ENCODE measurements around the gene AOC1. TPM values are rescaled to one million over a fixed set of nuclear protein-coding genes. Genes with fewer than 3 reads are reported as not detected.

AOC1 gene
- total and polyA plus RNA-seq, 10 of the 15 experiments (the other 5 are each of a cell fraction or from before 2014, with no cell fraction given) = 0.07 TPM; not detected in 9

DNA sequence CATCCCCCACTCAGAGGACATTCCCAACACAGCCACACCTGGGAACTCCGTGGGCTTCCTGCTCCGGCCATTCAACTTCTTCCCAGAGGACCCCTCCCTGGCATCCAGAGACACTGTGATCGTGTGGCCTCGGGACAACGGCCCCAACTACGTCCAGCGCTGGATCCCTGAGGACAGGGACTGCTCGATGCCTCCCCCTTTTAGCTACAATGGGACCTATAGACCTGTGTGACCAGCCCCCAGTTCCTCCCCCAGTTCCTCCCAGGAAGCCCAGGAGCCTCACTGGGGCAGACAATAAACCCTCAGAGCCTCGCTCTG lies 8.6 kb downstream of the AOC1 start (continued):
- TF ChIP-seq HDAC2 (IDR thresholded peaks at IDR 0.05) (no peak), SRF (IDR thresholded peaks at IDR 0.05; ENCODE audit: low read depth in 2 of 2, low read length in 2 of 2) (no peak), IKZF2 (IDR thresholded peaks at IDR 0.05) (no peak), STAT3 (IDR thresholded peaks at IDR 0.05; ENCODE audit: low read depth, low read length) (no peak), PAX5 (IDR thresholded peaks at IDR 0.05; ENCODE audit: borderline replicate concordance, low read depth, low read length) (no peak), JUNB (IDR thresholded peaks at IDR 0.05) (no peak)
- TF ChIP-seq, protein P1, sequence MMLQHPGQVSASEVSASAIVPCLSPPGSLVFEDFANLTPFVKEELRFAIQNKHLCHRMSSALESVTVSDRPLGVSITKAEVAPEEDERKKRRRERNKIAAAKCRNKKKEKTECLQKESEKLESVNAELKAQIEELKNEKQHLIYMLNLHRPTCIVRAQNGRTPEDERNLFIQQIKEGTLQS (IDR thresholded peaks at IDR 0.05; ENCODE audit: borderline replicate concordance, extremely low read depth, low read depth, low read length) = no peak

DNA sequence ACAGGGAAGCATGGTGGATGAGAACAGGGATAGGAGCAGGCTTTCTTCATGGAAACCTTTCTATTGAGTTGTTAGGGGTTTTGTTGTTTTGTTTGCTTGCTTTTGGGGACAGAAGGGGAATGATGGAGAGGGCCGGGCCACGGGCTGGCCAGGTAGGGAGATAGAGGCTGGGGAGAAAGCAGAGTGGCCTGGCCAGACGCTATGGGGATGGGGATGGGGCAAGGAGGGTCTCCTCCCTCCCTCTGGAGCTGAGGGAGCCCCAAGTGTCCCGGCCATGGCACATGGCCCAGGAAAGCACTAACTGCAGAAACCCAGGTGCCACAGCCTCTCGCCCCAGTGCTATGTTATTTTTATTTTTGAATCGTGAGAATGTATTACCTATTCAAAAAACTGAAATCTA lies 10.0 kb downstream of the AOC1 start:
- no peaks in the 10 kb centered on the region; the same call in 2 of the 3 replicates for H3K9me3 ChIP-seq (replicated peaks; ENCODE audit: control insufficient read depth, insufficient read depth, low read length)
- BruUV-seq (replicated peaks) = no TSS peak
- H3K4me1 ChIP-seq (ENCODE audit: control insufficient read depth, insufficient read depth, low read length) = no peaks in the 10 kb centered on the region
- no peak overlapping the region for H3K9ac ChIP-seq (ENCODE audit: control insufficient read depth, insufficient read depth, low read length)
- DNase-seq (ENCODE audit: low read depth, low spot score) = no peak
- H3K27me3 ChIP-seq (replicated peaks in 1 of 2; ENCODE audit: control insufficient read depth in 2 of 2, insufficient read depth in 2 of 2, low read length in 1 of 2) = no peaks in the 10 kb centered on the region; a peak in 1 of 4 replicates
- in situ Hi-C loops (cut with MboI) = no loop called here
- H3K4me3 ChIP-seq = no peak overlapping the region
- H2AFZ ChIP-seq (ENCODE audit: control insufficient read depth, low read depth, low read length) = no peak overlapping the region
- ChIA-PET CTCF (interaction anchor here (0.6 kb wide), 1 partner anchor 35 kb away, joined by 3 read pairs; no protein-coding TSS in a partner anchor), POLR2A (no interaction called here), RAD21 (ENCODE audit: unreplicated experiment) (no interaction called here), SMC1A (ENCODE audit: uncharacterized antibody, unreplicated experiment) (no interaction called here)
- H3K4me2 ChIP-seq (ENCODE audit: control insufficient read depth, insufficient read depth) = no peak overlapping the region
- no peak overlapping the region for H3K27ac ChIP-seq (ENCODE audit: control insufficient read depth, insufficient read depth)
- FAIRE-seq = no peak
- H4K20me1 ChIP-seq (ENCODE audit: control insufficient read depth, insufficient read depth) = no peaks in the 10 kb centered on the region
- H3K36me3 ChIP-seq (ENCODE audit: control insufficient read depth in 2 of 2, insufficient read depth in 2 of 2, low read length in 1 of 2) = no peaks in the 10 kb centered on the region
- H3K79me2 ChIP-seq (ENCODE audit: control insufficient read depth, insufficient read depth, low read length) = no peaks in the 10 kb centered on the region
- 17% methylated on average over 5 of the region's 6 CpGs for WGBS (ENCODE audit: insufficient coverage, insufficient replicate concordance, low lambda C conversion rate, missing lambda C conversion rate)
- intact Hi-C loops (cut with micrococcal nuclease; ENCODE audit: unreplicated experiment) = no loop called here
- TF ChIP-seq PML (IDR thresholded peaks at IDR 0.05; ENCODE audit: low read length) (no peak), ETV6 (conservative IDR thresholded peaks at IDR 0.05 in 1 of 2, IDR thresholded peaks at IDR 0.05 in 1 of 2; ENCODE audit: borderline replicate concordance in 1 of 2, low read depth in 1 of 2) (no peak), MTA2 (IDR thresholded peaks at IDR 0.05; ENCODE audit: low read depth) (no peak), CHD4 (IDR thresholded peaks at IDR 0.05) (no peak), IRF4 (IDR thresholded peaks at IDR 0.05; ENCODE audit: low read depth, low read length) (no peak), NFYA (IDR thresholded peaks at IDR 0.05; ENCODE audit: borderline replicate concordance, low read depth, low read length) (no peak), RAD21 (IDR thresholded peaks at IDR 0.05; ENCODE audit: insufficient read depth, low read depth, low read length) (no peak), JUNB (IDR thresholded peaks at IDR 0.05) (no peak), BRCA1 (IDR thresholded peaks at IDR 0.05; ENCODE audit: low read depth, low read length) (no peak)
- TF ChIP-seq, protein P2, sequence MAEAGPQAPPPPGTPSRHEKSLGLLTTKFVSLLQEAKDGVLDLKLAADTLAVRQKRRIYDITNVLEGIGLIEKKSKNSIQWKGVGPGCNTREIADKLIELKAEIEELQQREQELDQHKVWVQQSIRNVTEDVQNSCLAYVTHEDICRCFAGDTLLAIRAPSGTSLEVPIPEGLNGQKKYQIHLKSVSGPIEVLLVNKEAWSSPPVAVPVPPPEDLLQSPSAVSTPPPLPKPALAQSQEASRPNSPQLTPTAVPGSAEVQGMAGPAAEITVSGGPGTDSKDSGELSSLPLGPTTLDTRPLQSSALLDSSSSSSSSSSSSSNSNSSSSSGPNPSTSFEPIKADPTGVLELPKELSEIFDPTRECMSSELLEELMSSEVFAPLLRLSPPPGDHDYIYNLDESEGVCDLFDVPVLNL (IDR thresholded peaks at IDR 0.05; ENCODE audit: low read depth, low read length) = no peak
- TF ChIP-seq, protein P3, sequence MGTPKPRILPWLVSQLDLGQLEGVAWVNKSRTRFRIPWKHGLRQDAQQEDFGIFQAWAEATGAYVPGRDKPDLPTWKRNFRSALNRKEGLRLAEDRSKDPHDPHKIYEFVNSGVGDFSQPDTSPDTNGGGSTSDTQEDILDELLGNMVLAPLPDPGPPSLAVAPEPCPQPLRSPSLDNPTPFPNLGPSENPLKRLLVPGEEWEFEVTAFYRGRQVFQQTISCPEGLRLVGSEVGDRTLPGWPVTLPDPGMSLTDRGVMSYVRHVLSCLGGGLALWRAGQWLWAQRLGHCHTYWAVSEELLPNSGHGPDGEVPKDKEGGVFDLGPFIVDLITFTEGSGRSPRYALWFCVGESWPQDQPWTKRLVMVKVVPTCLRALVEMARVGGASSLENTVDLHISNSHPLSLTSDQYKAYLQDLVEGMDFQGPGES (IDR thresholded peaks at IDR 0.05) = no peak
- ATAC-seq = no peak

All from GM12878 (cell line).